ENCODE data around the gene DHCR24.

DNA sequence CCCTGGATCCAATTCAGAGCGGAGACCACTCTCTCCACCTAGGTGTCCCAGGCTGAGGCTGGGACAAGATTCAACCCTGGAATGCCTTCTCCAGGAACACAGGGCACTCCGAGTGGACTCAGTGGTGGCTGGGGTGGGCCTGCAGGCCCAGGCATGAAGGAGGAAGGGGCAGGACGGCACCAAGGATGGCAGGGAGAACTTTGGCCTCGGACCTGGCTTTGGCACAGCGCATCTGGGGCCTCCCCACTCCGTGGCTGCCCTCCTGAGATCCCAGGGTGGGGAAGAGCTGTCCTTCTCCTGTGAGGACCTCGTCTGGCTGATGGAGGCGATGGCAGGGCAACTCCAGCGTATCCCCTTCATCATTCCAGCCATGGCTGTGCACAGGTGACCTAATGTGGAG, 35.6 kb downstream of the DHCR24 start:
- TF ChIP-seq, protein P1, sequence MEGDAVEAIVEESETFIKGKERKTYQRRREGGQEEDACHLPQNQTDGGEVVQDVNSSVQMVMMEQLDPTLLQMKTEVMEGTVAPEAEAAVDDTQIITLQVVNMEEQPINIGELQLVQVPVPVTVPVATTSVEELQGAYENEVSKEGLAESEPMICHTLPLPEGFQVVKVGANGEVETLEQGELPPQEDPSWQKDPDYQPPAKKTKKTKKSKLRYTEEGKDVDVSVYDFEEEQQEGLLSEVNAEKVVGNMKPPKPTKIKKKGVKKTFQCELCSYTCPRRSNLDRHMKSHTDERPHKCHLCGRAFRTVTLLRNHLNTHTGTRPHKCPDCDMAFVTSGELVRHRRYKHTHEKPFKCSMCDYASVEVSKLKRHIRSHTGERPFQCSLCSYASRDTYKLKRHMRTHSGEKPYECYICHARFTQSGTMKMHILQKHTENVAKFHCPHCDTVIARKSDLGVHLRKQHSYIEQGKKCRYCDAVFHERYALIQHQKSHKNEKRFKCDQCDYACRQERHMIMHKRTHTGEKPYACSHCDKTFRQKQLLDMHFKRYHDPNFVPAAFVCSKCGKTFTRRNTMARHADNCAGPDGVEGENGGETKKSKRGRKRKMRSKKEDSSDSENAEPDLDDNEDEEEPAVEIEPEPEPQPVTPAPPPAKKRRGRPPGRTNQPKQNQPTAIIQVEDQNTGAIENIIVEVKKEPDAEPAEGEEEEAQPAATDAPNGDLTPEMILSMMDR (conservative IDR thresholded peaks at IDR 0.05; ENCODE audit: low read depth in 2 of 2): no peak
- no peak for TF ChIP-seq EZH2 (IDR thresholded peaks at IDR 0.05; ENCODE audit: low read depth, unreplicated experiment)
